Measurements from ENCODE around the gene MOB3B.

Gene MOB3B

DNA sequence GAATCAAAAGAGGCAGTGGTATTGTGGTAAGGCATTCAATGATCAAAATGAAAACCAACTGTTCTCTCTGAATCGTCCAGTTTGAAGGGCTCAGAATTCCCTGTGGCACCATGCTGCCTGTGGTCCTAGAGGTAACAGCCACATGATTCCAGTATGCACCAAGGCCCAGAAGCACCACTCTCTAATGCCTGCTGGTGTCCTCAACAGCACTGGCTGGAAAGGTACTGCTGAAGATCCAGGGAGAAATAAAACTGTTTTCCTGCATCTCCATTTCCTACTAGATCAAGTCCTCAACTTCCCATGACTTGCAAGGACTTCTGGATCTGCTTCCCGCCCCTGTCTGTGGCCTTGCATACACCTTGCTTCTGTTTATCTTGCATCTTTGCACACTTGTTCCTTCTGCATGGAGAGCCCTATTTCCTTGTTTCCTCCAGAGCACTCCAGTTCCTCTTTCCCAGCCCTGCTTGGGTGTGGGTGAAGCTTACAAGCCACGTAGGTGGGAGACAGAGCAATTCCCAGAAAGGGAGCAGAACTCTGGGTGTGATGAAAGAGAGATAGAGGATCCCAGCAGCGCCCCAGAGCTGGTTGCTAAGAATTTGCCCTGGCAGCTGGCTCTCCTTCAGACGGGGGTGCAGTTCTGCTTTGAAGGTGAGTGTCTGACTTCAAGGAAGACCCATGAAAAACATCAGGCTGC lies 191.6 kb downstream of the MOB3B start:
- H3K27me3 ChIP-seq (ENCODE audit: control insufficient read depth, insufficient read depth, low read length), result no peaks in the 10 kb centered on the region
- H3K4me1 ChIP-seq (ENCODE audit: control insufficient read depth, insufficient read depth, low read length), result peaks cover 13% of the 10 kb centered on the region
- no peak overlapping the region for H3K4me3 ChIP-seq (ENCODE audit: low read length)
- H3K27ac ChIP-seq (ENCODE audit: low read depth, low read length), result no peak overlapping the region
- H3K36me3 ChIP-seq (ENCODE audit: control insufficient read depth, insufficient read depth, low read length), result no peaks in the 10 kb centered on the region
- no peak overlapping the region for H3K9ac ChIP-seq (ENCODE audit: low read length)

DNA sequence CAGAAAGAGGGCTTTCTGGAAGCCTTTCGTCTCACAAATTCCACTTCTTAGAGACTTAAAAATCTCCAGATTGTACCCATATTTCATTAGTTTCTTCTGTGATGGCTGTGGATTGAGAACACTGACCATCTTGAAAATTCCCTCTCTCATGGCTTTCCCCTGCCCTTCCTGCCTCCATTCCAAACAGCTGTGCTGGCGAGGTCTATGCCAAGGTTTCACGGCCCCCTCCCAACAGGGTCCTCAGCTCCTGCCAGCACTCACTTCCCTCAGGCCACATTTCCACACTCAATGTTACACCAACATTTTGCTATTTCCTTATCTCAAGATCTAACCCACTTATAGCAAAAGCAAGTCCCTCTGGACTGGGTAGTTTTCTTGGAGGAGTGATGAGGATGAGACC lies 192.4 kb downstream of the MOB3B start:
- H3K36me3 ChIP-seq (ENCODE audit: control insufficient read depth, insufficient read depth, low read length), result no peaks in the 10 kb centered on the region
- peaks cover 13% of the 10 kb centered on the region for H3K4me1 ChIP-seq (ENCODE audit: control insufficient read depth, insufficient read depth, low read length)
- H3K9ac ChIP-seq (ENCODE audit: low read length), result no peak overlapping the region
- H3K27ac ChIP-seq (ENCODE audit: low read depth, low read length), result no peak overlapping the region
- no peaks in the 10 kb centered on the region for H3K27me3 ChIP-seq (ENCODE audit: control insufficient read depth, insufficient read depth, low read length)
- no peak overlapping the region for H3K4me3 ChIP-seq (ENCODE audit: low read length)

DNA sequence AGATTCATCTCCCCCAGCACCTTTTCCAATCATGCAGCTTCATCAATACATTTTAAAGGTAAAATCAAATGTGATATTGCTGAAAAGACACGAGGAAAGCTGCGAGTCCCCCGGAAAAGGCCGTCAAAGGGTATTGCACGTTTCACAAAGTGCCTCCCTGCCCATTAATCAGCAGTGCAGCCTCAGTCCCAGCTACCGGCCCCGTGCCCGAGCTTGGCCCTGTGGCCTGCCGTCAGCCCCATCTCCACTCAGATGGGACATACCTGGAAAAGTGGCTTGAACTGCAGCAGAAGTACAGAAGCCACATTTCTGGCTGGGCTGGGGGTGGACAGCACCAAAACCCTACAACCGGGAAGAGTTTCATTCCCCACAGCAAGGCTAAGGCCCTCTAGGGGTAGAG lies 192.8 kb downstream of the MOB3B start:
- no peak overlapping the region for H3K27ac ChIP-seq (ENCODE audit: low read depth, low read length)
- no peaks in the 10 kb centered on the region for H3K36me3 ChIP-seq (ENCODE audit: control insufficient read depth, insufficient read depth, low read length)
- H3K4me3 ChIP-seq (ENCODE audit: low read length), result no peak overlapping the region
- H3K27me3 ChIP-seq (ENCODE audit: control insufficient read depth, insufficient read depth, low read length), result no peaks in the 10 kb centered on the region
- peaks cover 13% of the 10 kb centered on the region for H3K4me1 ChIP-seq (ENCODE audit: control insufficient read depth, insufficient read depth, low read length)
- H3K9ac ChIP-seq (ENCODE audit: low read length), result no peak overlapping the region

DNA sequence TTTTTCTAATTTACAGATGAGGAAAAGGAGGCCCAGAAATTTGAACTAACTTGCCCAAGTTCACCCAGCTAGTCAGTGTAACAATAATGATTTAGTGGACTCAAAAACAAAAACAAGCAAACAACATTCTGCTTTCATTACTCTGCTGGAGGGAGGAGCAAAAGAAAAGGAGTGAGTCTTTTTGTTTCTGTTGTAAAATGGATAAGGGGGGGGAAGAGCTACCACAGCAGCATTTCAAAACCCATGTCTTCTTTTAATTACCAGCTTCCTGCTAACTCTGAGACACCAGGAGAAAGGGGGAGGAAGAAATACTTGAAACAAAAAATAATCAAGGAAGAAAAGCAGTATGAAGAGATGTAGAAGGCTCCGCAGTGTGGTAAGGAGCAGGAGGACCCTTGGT lies 193.5 kb downstream of the MOB3B start:
- H3K4me1 ChIP-seq (ENCODE audit: control insufficient read depth, insufficient read depth, low read length), result peaks cover 13% of the 10 kb centered on the region
- no peaks in the 10 kb centered on the region for H3K36me3 ChIP-seq (ENCODE audit: control insufficient read depth, insufficient read depth, low read length)
- H3K27me3 ChIP-seq (ENCODE audit: control insufficient read depth, insufficient read depth, low read length), result no peaks in the 10 kb centered on the region
- no peak overlapping the region for H3K9ac ChIP-seq (ENCODE audit: low read length)
- no peak overlapping the region for H3K27ac ChIP-seq (ENCODE audit: low read depth, low read length)
- no peak overlapping the region for H3K4me3 ChIP-seq (ENCODE audit: low read length)

DNA sequence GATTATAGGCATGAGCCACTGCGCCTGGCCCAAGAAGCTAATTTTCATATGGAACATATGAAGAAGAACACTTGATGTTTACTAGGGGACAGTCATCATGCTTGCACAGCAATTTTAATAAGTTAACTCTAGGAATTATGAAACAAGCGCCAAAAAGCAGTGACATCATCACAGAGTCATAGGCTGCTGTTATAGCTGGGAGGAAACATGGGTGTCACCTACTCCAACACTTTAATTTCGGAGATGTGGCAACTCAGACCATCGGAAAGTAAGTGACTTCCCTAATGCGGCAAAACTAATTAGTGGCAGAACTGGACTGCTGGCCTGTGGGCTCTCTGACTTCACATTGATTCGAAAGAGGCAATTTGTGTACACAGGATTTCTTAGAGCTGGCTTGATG lies 194.5 kb downstream of the MOB3B start:
- Histone ChIP-seq H3K27me3 (ENCODE audit: control insufficient read depth, insufficient read depth, low read length) (no peaks in the 10 kb centered on the region), H3K27ac (ENCODE audit: low read depth, low read length) (no peak overlapping the region), H3K36me3 (ENCODE audit: control insufficient read depth, insufficient read depth, low read length) (no peaks in the 10 kb centered on the region), H3K4me1 (ENCODE audit: control insufficient read depth, insufficient read depth, low read length) (peaks cover 13% of the 10 kb centered on the region), H3K4me3 (ENCODE audit: low read length) (no peak overlapping the region), H3K9ac (ENCODE audit: low read length) (no peak overlapping the region)

DNA sequence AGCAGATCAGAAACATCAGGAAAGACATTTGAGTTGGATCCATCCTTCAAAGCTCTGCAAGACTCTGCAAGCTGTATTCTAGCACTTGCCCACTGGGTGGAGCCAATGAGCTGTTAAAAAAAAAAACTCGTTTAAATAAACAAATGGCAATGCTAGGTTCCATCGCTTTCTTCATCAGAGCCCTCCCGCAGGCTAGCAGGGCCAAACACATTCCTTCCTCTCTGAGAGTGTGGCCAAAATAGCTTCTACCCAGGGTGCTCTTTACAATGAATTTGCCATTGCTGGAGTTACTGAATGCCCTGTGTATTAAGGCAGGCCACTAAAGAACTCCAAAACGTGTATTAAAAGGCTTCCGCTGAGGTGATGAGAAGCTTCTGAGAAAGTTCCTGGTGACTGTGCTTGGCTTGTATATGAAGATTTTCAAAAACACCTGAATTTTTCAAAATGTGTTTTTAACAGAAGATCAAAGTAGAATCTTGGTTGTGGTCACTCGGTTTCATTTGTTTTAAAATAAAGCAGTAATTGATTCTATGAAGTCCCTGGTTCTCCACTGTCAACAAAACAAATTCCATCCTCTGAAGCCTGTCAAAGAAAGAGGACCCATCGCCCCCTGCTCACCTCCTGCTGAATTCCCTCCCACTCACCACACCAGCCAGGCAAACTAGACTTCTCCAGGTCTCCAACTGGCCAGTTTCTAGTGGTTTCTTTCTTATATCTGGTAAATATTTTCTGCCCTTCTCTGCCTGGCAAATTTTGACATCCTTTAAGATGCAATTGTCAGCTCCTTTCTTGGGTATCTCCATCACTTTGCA lies 196.2 kb downstream of the MOB3B start:
- H3K4me1 ChIP-seq (ENCODE audit: control insufficient read depth, insufficient read depth, low read length), result peaks cover 8% of the 10 kb centered on the region
- H3K4me3 ChIP-seq (ENCODE audit: low read length), result no peak overlapping the region
- H3K27ac ChIP-seq (ENCODE audit: low read depth, low read length), result no peak overlapping the region
- no peak overlapping the region for H3K9ac ChIP-seq (ENCODE audit: low read length)
- no peaks in the 10 kb centered on the region for H3K36me3 ChIP-seq (ENCODE audit: control insufficient read depth, insufficient read depth, low read length)
- H3K27me3 ChIP-seq (ENCODE audit: control insufficient read depth, insufficient read depth, low read length), result no peaks in the 10 kb centered on the region

DNA sequence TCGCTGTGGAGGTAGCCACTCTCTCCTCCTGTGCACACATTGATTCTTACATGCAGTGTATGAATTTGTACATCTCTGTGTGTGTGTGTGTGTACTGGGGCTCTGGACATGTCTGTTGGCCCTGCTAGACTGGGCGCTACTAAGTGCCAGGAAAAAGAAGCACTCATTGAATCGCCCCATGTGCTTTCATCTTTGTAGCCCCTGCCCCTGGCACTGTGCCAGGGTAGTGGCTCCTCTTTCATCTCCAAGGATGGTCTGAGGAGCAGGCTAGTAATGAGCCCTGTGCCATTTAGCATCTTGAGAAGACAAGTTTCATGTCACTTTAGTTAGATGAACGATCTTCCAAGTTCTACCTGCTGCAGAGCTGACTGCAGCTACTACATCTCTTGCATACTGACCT lies 198.2 kb downstream of the MOB3B start:
- Histone ChIP-seq H3K27me3 (ENCODE audit: control insufficient read depth, insufficient read depth, low read length) (no peaks in the 10 kb centered on the region), H3K36me3 (ENCODE audit: control insufficient read depth, insufficient read depth, low read length) (peaks cover 5% of the 10 kb centered on the region), H3K4me3 (ENCODE audit: low read length) (no peak overlapping the region), H3K9ac (ENCODE audit: low read length) (no peak overlapping the region), H3K27ac (ENCODE audit: low read depth, low read length) (no peak overlapping the region), H3K4me1 (ENCODE audit: control insufficient read depth, insufficient read depth, low read length) (peaks cover 3% of the 10 kb centered on the region)

DNA sequence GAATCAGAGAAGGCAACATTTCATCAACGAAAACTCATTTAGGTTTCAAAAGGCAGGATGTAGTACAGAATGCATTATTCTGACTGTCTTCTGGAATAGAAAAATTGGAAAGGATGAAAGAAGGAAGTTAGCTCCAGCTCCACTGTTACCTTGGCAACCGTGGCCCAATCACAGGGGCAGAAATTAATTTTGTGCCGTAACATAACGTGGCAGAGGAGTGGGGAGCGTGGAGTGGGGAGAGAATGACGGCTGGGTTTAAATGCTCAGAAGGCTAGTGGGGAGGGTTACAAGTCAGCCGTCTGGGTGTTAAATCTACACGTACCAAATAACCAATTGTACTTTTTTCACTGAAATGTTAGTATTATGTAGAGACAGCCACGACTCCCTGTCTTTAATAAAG lies 200.3 kb downstream of the MOB3B start:
- H3K4me1 ChIP-seq (ENCODE audit: control insufficient read depth, insufficient read depth, low read length), result peaks cover 3% of the 10 kb centered on the region
- no peak overlapping the region for H3K9ac ChIP-seq (ENCODE audit: low read length)
- H3K4me3 ChIP-seq (ENCODE audit: low read length), result no peak overlapping the region
- no peaks in the 10 kb centered on the region for H3K27me3 ChIP-seq (ENCODE audit: control insufficient read depth, insufficient read depth, low read length)
- peaks cover 5% of the 10 kb centered on the region for H3K36me3 ChIP-seq (ENCODE audit: control insufficient read depth, insufficient read depth, low read length)
- H3K27ac ChIP-seq (ENCODE audit: low read depth, low read length), result no peak overlapping the region

DNA sequence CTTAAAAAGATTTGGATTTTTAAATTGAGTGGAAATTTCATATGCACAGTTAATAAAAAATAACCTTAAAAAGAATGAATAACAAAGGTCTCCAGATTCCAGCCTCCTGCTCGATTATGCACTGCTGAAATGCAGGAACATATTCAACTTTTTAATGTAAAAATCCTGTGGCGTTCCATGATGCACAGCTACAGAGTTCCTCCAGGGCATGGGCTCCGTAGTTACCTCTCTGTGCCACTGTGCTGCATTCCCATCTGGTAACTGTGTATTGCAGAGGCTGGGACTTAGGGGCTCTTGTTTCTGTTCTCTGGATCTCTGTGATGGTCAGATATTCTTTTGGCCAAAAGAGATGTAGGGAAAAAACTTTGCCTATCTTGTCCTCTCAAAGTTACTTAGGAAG lies 201.1 kb downstream of the MOB3B start:
- Histone ChIP-seq H3K9ac (ENCODE audit: low read length) (no peak overlapping the region), H3K4me1 (ENCODE audit: control insufficient read depth, insufficient read depth, low read length) (peaks cover 2% of the 10 kb centered on the region), H3K27me3 (ENCODE audit: control insufficient read depth, insufficient read depth, low read length) (no peaks in the 10 kb centered on the region), H3K4me3 (ENCODE audit: low read length) (no peak overlapping the region), H3K27ac (ENCODE audit: low read depth, low read length) (no peak overlapping the region), H3K36me3 (ENCODE audit: control insufficient read depth, insufficient read depth, low read length) (peaks cover 5% of the 10 kb centered on the region)

DNA sequence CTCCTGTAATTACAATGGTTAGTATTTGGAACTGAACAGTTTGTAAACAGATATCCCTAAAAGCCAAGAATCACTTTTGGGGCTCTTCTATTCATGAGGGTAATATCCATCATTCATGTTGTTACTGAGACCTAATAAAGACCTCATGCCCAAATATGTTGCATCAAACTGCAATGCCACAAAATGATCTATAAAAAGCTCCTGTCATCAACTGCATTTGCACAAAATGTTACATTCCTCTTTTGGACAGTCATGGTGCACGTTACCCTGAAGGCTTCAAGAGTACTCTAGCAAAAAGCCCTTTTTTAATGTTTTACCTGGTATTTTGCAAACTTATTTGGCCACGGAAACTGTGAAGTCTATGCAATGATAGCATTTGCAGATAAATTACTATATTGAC lies 218.4 kb downstream of the MOB3B start:
- Histone ChIP-seq H3K9ac (ENCODE audit: low read length) (no peak overlapping the region), H3K4me3 (ENCODE audit: low read length) (no peak overlapping the region), H3K4me1 (ENCODE audit: control insufficient read depth, insufficient read depth, low read length) (no peaks in the 10 kb centered on the region), H3K27ac (ENCODE audit: low read depth, low read length) (no peak overlapping the region), H3K27me3 (ENCODE audit: control insufficient read depth, insufficient read depth, low read length) (no peaks in the 10 kb centered on the region), H3K36me3 (ENCODE audit: control insufficient read depth, insufficient read depth, low read length) (no peaks in the 10 kb centered on the region)

DNA sequence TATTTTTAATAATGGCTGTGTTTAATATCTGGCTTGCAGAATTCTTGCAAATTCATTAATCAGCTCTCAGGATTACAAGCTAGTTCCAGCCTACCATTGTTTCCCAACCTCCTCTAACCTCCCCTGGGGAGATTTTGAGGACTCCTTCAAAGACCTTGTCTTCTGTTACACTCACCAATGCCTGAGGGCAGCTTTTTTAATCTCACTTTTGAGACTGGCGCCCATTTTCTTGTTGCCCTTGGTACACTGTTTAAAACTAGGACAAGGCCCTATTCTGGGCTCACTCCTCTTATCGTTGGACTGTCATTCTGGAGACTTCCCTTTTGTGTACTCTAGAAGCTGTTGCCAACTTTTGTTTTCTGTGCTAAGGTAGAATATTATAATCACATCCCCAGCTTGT lies 219.0 kb downstream of the MOB3B start:
- H3K27ac ChIP-seq (ENCODE audit: low read depth, low read length), result no peak overlapping the region
- no peaks in the 10 kb centered on the region for H3K4me1 ChIP-seq (ENCODE audit: control insufficient read depth, insufficient read depth, low read length)
- H3K4me3 ChIP-seq (ENCODE audit: low read length), result no peak overlapping the region
- H3K36me3 ChIP-seq (ENCODE audit: control insufficient read depth, insufficient read depth, low read length), result no peaks in the 10 kb centered on the region
- H3K9ac ChIP-seq (ENCODE audit: low read length), result no peak overlapping the region
- no peaks in the 10 kb centered on the region for H3K27me3 ChIP-seq (ENCODE audit: control insufficient read depth, insufficient read depth, low read length)

DNA sequence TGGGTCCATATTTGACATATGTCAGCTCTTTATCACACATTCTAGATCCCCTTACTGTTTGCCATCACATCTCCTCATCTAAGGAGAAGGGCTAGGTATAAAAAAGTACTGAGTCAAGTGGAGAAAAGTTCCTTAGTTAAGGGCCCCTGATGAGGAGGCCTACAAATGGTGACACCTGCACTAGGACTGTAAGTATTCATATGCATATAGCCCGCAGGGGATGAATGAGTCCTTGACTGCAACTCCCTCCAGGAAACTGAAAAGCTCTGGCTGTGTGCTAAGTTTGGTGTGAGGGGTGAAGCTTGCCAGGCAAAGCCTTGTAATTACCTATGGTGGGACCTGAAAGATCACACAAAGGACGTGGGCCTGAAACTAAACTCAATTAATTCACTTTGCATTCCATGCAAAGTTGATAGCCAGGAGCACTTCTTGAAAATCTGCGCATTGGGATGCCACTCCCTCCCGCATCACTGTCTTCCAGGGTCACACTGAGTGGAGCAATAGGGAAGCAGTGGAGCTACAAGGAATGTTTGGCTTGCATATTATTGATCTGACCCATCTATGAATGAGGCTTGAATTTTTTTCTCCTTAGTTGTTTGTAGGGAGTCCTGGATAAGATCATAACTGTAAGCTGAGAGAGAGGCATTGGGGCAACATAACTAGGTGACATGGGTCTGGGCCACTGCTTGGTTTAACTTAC lies 220.8 kb downstream of the MOB3B start:
- Histone ChIP-seq H3K36me3 (ENCODE audit: control insufficient read depth, insufficient read depth, low read length) (no peaks in the 10 kb centered on the region), H3K27ac (ENCODE audit: low read depth, low read length) (no peak overlapping the region), H3K4me1 (ENCODE audit: control insufficient read depth, insufficient read depth, low read length) (no peaks in the 10 kb centered on the region), H3K27me3 (ENCODE audit: control insufficient read depth, insufficient read depth, low read length) (no peaks in the 10 kb centered on the region), H3K4me3 (ENCODE audit: low read length) (no peak overlapping the region), H3K9ac (ENCODE audit: low read length) (no peak overlapping the region)
